NCI-H2227 treated with DMSO at 0.1 percent for 48 hours (cell line): ENCODE results near the gene GTF2I.
"Not testable (repeated sequence)": the region's sequence is repeated elsewhere in the genome, so short reads cannot be mapped to it uniquely, and the experiment has no call there.

Experiments used
- DNase-seq: peaks from one replicate; lab custom pipeline; 2025; lab: John Stamatoyannopoulos, UW

Gene GTF2I

DNA sequence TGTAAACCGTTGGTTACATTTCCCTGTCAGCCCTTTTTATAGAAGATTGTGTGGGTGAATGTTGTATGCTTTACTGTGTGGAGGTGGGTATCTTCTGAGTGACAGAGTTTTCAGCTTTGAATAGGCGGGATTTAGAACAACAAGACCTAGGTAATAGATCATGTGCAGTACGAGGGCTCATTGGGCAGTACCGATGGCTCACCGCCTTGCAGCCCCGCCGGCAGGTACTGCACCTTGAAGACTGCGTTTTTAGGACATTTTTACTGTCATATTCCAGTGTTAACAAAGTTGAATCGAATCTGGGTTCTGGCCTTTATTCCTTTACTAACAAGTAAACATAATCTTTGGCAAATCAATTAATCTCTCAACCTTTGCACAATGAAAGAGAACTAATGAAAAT, 60.4 kb downstream of the GTF2I start:
- DNase-seq = no peak

DNA sequence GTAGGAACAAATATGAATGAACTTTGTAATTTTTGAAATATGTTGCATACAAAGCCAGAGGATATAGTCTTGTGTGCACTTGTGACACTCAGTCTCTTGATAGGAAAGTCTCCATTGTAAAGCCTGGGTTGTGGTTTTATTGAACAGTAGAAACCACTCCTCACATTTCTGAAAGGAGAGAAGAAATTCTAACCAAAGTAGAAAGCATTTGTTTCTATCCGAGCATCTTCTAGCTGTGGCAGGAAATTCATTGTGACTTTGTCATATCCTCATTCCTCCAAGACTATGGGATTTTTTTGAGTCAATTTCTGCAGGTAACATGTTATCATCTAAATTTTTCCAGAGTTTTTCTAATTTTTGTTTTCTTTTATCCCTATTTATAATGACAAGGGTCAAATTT, 60.8 kb downstream of the GTF2I start:
- DNase-seq = no peak

DNA sequence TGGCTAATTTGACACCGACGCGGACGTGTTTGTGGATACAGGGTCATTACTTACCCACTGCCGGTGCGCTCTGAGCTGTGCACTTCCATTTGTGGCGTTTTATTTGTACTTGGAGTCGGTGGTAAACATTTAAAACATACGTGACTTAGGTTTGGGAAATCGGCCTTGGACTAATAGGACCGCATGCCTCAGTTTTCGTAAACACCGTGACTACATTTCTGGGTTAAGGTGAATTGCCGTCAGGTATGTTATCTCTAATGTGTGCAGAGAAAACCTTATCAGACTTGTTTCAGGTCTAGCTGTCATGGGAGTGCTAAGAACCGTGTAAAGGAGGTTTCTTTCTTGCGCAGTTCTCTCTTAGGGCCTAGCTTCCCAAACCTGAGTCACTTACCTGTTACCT, 64.6 kb downstream of the GTF2I start:
- no peak for DNase-seq

DNA sequence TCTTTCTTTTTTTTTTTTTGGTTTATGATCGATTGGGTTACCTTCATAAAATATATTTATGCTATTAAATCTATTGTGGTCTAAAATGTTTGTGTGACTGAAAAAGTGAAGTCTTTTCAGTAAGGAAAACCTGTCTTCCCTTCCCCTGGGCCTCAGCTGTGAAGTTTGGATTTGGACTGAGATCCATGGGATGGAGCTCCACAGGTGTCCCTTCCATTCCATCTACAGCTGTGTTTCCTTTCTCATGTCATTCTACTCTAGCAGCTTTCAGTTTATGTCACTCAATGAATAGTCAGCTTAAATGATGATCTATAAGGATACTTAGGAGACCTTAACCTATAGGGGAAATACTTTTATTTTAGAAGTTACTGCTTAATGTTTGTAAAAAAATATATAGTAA, 68.3 kb downstream of the GTF2I start:
- no peak for DNase-seq

DNA sequence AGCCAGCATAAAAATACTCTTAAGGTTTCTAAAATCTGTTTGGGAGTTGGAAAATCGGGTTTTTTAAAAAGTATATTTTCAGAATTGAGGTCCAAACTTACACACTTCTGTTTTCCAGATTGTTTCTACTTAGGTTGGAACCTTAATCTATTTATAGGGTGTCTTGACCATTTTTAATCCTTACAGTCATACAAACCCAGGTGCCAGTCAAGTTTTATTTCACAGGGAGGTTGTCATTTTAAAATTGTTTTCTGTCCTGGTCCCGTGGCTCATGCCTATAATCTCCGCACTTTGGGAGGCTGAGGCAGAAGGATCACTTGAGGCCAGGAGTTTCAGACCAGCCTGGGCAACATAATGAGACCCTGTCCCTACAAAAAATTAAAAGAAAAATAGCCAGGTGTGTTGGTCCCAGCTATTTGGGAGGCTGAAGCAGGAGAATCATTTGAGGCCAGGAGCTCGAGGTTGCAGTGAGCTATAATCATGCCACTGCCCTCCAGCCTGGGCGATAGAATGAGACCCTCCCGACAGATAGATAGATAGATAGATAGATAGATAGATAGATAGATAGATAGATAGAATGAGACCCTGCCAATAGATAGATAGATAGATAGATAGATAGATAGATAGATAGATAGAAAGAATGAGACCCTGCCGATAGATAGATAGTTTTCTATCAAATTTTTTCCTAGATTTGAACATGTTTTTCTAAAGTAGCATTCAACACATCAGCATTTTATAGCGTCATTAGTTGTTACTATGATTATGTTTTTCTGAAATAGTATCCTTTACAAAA, 69.0 kb downstream of the GTF2I start:
- DNase-seq = no peak

DNA sequence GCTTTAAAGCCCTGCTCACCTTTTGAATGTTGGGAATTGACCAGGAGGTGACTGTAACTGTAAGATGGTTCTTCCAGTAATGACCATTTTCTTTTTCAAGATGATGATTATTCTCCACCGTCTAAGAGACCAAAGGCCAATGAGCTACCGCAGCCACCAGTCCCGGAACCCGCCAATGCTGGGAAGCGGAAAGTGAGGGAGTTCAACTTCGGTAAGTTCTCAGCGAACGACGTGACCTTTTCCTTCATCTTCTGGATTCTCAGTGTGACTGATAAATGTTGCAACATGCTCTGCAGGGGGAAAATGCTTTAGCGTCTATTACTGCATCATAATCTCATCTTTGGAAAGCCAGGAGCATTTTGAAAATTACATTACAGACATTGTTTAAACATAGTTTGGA, 71.2 kb downstream of the GTF2I start:
- not testable (repeated sequence) for DNase-seq

DNA sequence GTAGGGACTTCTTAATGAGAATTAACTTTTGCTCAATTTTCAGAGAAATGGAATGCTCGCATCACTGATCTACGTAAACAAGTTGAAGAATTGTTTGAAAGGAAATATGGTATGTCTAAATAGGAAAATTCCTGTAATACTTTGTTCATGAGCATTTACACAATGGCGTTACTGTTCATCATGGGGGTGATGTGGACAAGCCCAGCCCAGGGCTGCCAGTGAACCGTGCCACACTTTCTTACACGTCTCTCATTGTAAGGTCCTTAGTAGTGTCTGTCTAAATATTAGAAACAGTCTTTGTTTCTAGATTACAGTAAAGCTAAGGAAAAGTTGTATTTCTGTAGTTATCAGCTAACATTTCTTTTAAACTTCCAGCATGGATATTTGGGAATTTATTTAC, 72.7 kb downstream of the GTF2I start:
- not testable (repeated sequence) for DNase-seq

DNA sequence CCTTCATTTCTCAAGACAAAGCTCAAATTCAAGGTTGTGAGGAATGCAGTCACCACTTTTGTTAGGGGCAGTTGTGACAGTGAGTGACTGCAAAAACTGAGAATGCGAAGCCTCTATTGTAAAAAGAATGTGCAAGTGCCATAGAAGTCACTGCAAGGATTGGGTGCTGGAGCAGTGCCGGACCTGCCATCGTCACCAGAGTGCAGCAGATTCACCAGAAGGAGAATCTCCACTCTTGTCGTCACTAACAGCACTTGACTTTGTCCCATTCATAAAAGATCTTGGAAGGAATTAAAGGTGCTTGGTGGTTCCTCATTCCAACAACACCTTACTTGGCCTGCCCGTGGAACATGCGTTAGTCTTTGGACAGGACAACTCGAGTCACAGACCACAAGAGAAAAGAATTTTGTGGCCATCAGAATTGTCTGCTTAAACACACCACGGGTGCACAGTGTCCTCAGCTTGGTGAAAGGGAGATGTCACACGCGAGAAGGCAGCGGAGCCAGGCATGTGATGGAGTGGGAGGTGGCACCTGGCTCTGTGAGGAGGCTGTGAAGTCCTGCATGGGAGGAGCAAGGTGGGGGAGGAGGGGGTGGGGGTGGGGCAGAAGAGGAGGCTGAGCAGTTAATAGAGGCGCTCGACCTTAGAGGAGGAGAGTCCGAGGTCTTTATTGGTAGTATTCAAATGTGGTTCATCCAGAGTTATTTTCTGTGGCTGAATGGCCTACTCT, 82.6 kb downstream of the GTF2I start:
- DNase-seq = not testable (repeated sequence)

DNA sequence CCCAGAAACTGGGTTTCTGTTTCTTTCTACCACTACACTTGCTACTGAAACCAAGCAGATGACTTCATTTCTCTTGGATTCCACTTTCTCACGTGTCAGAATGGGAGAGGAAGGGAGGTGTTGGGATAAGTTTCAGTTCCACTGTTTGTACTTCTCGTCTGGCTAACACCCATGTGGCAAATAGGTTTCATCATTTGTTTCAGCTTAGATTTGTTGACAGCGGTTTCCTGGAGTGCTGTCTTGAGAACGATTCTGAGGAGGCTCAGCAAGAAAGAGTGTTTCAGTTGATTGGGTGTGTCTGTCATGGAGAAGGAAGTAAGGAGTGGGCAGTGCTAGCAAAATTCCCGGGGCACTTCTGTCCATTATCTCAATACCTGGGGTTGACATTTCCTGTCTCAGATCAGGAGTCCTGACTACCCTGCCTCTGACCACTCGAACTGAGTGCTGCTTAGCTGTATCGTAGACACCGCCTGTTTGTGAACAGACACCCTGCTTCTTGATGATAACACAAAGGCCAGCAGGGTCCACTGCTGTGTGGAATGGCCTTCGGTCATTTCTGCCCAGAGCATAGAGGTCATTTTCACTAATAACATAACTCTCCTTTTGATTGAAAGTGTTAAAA, 86.5 kb downstream of the GTF2I start:
- not testable (repeated sequence) for DNase-seq

DNA sequence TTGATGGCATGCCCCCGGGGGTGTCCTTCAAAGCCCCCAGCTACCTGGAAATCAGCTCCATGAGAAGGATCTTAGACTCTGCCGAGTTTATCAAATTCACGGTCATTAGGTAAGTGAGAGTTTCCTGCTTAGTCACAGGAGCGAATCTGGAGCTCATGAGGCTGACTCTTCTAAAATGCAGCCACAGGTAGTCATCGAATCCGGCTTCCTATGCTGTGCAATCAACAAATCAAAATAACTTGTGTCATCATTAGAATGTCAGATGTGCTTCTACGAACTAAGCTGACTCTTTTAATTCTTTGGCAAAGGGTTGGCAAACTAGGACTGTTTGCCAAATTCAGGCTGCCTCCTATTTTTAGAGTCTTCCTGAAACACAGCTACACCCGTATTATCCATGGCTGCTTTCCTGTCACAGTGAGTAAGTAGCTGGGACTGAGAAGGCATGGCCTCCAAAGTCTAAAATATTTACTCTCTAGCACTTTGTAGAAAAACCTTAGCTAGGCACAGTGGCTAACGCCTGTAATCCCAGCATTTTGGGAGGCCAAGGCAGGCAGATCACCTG, 96.5 kb downstream of the GTF2I start:
- not testable (repeated sequence) for DNase-seq

DNA sequence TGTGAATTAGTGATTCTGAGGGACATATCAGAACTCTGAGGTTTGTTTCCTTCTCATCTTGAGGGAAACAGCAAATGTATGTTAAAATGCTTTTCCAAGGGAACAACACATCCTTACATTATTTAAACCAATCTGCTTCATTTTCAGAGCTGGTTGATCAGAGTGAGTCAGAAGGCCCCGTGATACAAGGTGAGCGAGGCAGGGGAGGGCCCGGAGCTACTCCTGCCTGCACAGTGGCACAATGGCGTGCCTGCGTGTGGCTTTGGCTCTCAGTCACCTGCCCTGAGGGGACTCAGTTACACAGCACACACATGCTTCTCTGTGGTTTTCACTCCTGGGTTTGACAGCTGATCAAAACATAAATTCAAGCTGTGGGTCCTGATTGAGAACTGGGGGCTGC, 99.2 kb downstream of the GTF2I start:
- DNase-seq = not testable (repeated sequence)

DNA sequence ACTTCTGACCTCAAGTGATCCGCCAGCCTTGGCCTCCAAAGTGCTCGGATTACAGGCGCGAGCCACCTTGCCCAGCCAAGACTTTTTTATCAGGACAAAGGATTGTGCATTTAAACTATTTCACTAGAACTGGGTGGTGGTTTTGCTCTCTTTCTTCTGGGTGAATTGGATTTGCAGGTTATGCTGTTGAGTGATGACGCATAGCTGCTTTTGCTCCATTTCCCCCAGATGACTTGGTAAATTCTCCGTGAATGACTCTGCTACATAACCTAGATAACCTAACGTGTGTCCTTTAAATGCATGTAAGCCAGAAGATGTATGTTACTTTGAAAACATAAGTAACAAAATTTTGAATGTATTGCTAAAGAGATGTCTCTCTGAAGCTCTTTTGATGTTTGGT, 100.8 kb downstream of the GTF2I start:
- not testable (repeated sequence) for DNase-seq

DNA sequence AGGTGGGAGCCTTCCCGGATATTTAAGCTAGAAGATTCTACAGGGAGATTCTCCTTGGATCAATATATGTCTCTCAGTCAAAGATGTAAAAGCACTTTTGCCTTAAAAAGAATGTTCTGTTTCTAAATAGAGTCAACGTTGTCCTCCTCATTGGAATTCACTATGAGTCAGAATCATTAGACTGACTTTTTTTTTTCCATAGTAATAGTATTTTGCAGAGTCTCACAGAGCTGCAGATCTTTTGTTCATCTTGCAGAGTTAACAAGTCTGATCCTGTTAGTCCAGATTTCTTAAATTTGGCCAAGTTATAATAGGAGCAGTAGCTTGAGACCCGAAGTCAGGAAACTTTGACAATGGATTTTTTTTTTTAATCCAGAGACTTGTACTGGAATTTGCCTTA, 101.5 kb downstream of the GTF2I start:
- not testable (repeated sequence) for DNase-seq

DNA sequence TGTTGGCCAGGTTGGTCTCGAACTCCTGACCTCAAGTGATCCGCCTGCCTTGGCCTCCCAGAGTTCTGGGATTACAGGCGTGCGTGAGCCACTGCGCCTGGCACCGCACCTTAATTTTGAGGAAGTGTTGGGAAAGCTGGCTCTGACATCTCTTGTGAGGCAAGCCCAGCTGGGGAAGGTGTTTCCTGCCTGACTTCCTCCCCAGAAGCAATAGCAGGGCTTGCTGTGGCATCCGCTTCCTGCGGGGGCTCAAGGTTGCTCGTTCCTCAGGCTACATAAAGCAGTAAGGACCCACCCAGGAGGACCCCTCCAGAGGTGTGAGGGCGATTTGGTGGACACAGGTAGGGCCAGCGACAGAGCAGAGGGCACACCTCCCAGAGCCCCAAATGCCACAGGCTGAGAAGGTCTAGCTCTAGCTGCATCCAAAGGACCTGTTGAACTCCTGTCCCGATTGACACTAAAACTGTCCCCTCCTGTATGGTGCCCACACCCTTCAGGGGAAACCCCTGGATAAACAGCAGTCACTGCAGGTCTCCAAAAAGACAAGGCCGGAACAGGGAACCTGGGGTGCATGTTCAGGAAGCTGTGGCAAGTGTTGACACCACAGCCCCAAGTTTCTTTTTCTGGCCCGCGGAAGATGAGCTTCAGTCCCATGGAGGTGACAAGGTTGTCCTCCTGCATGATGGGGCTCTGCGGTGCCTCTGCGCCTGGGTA, 107.8 kb downstream of the GTF2I start:
- DNase-seq = not testable (repeated sequence)

DNA sequence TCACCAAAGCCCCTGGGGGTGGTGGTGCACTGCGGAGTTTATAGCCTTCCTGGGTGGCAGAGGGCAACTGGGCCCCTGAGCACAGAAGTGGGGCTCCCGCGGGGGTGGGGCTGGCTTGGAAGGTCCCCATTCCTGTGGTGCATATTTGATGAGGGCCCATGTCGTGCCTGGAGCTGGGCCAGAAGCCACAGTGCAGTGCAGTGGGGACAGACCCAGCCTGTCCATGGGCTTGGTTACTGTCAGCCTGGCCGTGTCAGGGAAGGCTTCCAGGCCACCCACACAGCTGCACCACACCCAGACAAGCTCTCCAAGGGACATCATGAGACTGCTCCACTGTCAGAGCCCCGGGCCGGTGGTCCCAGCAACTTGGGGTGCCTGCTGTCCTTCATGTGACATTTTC, 109.0 kb downstream of the GTF2I start:
- DNase-seq = not testable (repeated sequence)

DNA sequence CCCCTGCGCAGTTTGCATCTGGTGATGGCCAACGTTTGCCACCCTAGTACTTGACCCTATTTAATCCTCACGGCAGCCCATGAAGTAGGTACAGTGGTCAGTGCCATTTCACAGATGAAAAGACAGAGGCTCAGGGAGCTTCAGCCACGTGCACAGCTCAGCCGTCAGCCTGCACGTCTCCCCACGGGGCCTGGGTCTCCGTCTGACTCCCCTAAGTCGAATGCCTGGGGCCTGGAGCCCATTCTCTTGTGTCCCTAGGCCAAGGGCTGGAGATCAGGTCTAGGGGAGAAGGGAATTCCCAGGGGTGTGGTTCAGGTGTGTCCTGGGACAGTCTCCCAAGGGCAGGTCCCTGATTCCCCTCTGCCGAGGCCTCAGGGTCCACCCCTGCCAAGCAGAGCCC, 109.5 kb downstream of the GTF2I start:
- DNase-seq = not testable (repeated sequence)

DNA sequence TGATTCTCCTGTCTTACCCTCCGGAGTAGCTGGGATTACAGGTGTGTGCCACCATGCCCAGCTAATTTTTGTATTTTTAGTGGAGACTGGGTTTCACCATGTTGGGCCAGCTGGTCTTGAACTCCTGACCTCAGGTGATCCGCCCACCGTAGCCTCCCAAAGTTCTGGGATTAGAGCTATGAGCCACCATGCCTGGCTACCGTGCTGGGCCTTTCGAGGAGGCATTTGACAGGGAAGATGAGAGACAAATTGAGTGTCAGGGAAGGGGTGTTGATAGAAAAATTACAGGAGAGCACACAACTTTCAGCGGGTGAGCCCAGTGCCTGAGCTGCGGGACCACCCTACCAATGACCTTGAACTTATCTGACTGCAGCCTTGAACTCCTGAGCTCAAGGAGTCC, 112.5 kb downstream of the GTF2I start:
- not testable (repeated sequence) for DNase-seq

DNA sequence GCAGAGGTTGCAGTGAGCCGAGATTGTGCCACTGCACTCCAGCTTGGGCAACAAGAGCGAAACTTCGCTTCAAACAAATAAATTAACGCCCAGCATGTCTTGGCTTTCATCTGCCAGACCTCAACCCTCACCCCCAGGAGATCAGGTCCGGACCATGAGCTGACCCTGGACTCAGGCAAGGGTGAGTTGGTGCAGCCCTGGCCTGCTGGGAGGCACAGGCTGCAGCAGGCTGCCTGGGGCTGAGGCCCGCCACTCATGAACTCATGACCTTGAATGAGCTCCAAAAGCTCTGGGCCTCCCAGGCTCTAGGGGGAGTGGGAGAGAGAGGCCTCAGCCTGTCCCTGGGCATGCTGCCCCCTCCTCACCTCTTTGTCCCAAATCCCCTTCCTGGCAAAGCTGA, 114.6 kb downstream of the GTF2I start:
- DNase-seq = not testable (repeated sequence)

DNA sequence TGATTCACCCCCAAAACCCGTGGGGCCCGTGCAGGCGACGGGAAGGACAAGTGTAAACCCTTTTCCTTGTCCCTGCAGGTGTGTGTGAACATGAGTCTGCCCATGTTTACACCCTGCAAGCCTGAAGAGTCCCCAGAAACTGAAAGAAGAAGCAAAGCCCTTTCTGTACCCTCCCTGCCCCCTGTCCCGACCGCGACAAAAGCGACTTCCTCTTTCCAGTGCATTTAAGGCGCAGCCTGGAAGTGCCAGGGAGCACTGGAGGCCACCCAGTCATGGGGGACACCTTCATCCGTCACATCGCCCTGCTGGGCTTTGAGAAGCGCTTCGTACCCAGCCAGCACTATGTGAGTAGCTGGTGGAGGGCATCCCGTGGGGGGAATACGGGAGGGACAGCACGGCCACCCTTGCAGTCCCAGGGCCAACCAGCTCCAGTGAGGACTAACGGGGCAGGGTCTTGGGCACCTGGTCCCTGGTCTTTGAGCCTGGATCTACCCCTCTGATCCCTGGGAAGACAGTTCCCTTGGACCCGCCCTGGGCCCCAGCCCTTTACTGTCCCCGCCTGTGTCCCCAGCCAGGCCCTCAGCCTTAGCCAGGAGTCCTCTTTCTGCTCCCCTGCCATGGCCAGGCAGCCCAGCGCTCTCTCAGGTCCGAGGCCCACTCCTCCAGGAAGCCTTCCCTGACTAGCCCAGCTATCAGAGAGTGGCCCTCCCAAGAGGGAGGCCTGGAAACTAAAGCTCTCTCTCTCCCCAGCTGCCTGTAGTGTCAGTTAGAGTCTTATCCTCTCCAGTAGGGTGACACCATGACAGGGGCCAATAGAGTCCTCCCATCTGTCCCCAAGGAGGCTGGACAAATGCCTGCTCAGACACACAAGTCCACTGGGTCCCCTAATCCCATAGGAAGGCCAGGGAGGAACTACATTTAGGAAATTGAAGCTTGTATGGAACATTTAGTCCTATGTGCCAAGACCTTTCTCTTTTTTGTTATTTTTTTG, 116.5 kb downstream of the GTF2I start, which contains the start of gene NCF1:
NCF1 (plus strand) TSS at position 252 of the 991 bp plus-strand sequence; CDS start at position 273, 21 bp downstream.
- not testable (repeated sequence) for DNase-seq

DNA sequence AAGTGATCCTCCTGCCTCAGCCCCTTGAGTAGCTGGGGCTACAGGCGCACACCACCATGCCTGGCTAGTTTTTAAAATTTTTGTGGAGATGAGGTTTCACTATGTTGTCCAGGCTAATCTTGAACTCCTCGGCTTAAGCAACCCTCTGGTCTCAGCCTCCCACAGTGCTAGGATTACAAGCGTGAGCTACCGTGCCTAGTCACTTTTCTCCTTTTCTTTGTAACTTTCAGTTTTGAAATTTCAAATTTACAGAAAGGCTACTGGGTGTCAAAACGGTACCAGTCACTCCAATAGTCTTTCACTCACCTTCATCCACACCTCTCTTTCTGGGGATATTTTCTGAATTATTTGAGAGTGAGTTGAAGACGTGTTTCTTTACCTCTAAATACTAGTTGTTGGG, 117.6 kb downstream of the GTF2I start:
- not testable (repeated sequence) for DNase-seq

DNA sequence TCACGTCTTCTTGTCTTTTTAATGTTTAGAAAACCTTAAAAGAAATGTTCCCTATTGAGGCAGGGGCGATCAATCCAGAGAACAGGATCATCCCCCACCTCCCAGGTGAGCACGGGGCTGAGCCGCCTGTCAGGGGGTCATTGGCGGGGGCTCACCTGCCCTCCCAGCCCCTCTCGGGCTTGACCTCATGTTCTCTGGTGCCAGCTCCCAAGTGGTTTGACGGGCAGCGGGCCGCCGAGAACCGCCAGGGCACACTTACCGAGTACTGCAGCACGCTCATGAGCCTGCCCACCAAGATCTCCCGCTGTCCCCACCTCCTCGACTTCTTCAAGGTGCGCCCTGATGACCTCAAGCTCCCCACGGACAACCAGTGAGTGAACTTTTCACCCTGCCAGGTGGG, 121.5 kb downstream of the GTF2I start:
- not testable (repeated sequence) for DNase-seq
